ENCODE measurements around the gene SNAPC5. TPM values are rescaled to one million over a fixed set of nuclear protein-coding genes. Genes with fewer than 3 reads are reported as not detected.

Gene SNAPC5
- total and polyA plus RNA-seq, 2 of the 8 experiments (the other 6 are each of a cell fraction or from before 2014, with no cell fraction given) = 18.7 to 23.1 TPM

DNA sequence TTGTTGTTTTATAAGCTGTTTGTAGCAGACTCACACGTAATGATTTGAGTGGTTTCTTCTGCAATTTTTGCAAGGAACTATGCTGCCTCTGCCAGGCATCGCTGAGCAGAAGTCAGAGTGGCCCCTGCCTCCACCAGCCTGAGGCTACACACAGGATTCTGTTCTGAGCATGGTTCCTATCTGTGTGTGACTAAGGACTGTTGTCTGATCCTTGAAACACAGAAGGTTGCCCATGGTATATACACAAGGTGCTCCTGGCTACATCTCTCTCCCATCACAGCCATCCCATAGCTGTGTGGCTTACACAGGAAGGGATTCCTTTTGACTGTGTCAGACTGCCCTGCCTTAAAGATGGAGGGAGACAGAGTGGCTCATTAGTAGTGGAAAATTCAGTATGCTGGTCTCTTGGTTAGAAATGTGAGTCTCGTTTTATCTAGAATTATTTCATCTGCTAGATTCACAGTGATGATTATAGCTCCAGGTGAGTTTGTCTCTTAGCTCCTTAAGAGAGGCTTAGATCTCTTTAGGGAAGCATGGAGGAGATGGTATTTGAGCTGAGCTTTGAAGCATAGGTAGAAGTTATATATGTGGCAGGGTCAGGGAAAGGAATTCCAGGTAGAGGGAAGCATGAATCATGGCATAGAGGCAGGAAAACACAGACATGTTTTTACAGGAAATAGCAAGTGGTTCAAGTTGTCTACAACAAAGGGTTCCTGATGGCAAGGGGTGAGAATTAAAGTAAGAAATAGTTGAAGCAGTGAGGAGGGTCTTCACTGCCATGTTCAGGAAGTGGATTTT, 37.5 kb downstream of the SNAPC5 start:
- Histone ChIP-seq H2AK5ac (ENCODE audit: low read depth, low read length) (no peak overlapping the region), H3K4ac (replicated peaks; ENCODE audit: insufficient read length, low read depth, low read length) (no peak overlapping the region), H3K14ac (ENCODE audit: insufficient read length) (no peak overlapping the region), H3K4me1 (replicated peaks in 1 of 4; ENCODE audit: control insufficient read depth in 3 of 4, insufficient read depth in 4 of 4, low read length in 3 of 4) (peaks cover 2 to 10% (median 5%) of the 10 kb centered on the region in 4 experiments; a peak in 6 of 7 replicates), H3K79me1 (ENCODE audit: low read depth, low read length) (peaks cover 4% of the 10 kb centered on the region; the same call in 1 of the 2 replicates), H3K36me3 (ENCODE audit: control insufficient read depth in 2 of 4, insufficient read depth in 4 of 4, low read length in 3 of 4) (peaks cover 0 to 6% (median under 1%) of the 10 kb centered on the region in 4 experiments; a peak in 2 of 8 replicates), H3K56ac (replicated peaks; ENCODE audit: insufficient read length, low read depth, low read length) (no peak overlapping the region), H4K20me1 (replicated peaks in 1 of 2; ENCODE audit: control insufficient read depth in 1 of 2, insufficient read depth in 2 of 2, low read length in 2 of 2) (peaks cover 2 to 4% of the 10 kb centered on the region in 2 experiments), H2BK20ac (ENCODE audit: low read length) (no peak overlapping the region), H2BK15ac (ENCODE audit: low read length) (no peak overlapping the region), H3K79me2 (ENCODE audit: control insufficient read depth in 1 of 2, insufficient read depth in 2 of 2, low read length in 2 of 2) (no peaks in the 10 kb centered on the region), H2BK12ac (ENCODE audit: low read depth, low read length) (no peak overlapping the region), H2AFZ (ENCODE audit: low read length) (no peak overlapping the region), H2BK5ac (ENCODE audit: low read depth, low read length) (no peak overlapping the region), H3K9ac (replicated peaks in 1 of 4; ENCODE audit: extremely low read depth in 1 of 4, low read depth in 3 of 4, low read length in 3 of 4) (no peak overlapping the region; a peak in 1 of 7 replicates), H3K18ac (ENCODE audit: extremely low read depth, low read length) (no peak overlapping the region), H4K91ac (replicated peaks; ENCODE audit: insufficient read length, low read length) (no peak overlapping the region), H3K27me3 (replicated peaks in 1 of 4; ENCODE audit: control insufficient read depth in 3 of 4, extremely low read depth in 1 of 4, insufficient read depth in 3 of 4, low read length in 3 of 4) (no peaks in the 10 kb centered on the region), H3K27ac (ENCODE audit: low read depth, low read length) (no peak overlapping the region), H3K4me3 (ENCODE audit: extremely low read depth in 1 of 4, insufficient read depth in 2 of 4, low read depth in 3 of 4, low read length in 4 of 4) (no peak overlapping the region), H3K23me2 (ENCODE audit: low read depth, low read length) (no peaks in the 10 kb centered on the region), H2BK120ac (replicated peaks; ENCODE audit: low read depth, low read length) (no peak overlapping the region), H4K5ac (ENCODE audit: insufficient read length, low read depth, low read length) (no peak overlapping the region), H3K4me2 (ENCODE audit: insufficient read depth in 1 of 2, low read depth in 2 of 2, low read length in 2 of 2) (no peak overlapping the region), H3K9me3 (ENCODE audit: insufficient read depth in 2 of 2, low read depth in 1 of 2, low read length in 1 of 2) (no peaks in the 10 kb centered on the region), H3K23ac (ENCODE audit: insufficient read length) (no peak overlapping the region), H4K8ac (ENCODE audit: extremely low read depth, insufficient read depth, low read length) (no peak overlapping the region)
- ChIA-PET POLR2A (ENCODE audit: partially characterized antibody) (no interaction called here), CTCF (ENCODE audit: partially characterized antibody) (interaction anchor here (0.6 to 1.7 kb wide), 7 partner anchors 9 to 517 kb away, joined by 3 to 6 read pairs (median 4); no protein-coding TSS in a partner anchor)
- DNase-seq (ENCODE audit: low read depth in 1 of 2, low spot score in 2 of 2) (no peak), FAIRE-seq (no peak)
- WGBS, 2 experiments (ENCODE audit: extremely low coverage in 1 of 2, insufficient coverage in 1 of 2, insufficient read length in 1 of 2, insufficient replicate concordance in 2 of 2, low coverage in 1 of 2, low lambda C conversion rate in 2 of 2, missing lambda C conversion rate in 1 of 2) = 83% methylated on average over 3 of the region's 3 CpGs; no CpG with 5 or more reads in 1 of the 2 experiments
- no peak for TF ChIP-seq BCL11A (IDR thresholded peaks at IDR 0.05; ENCODE audit: low read depth in 2 of 2, low read length in 2 of 2)
- no peak for TF ChIP-seq TEAD4 (IDR thresholded peaks at IDR 0.05; ENCODE audit: low read depth, low read length)
- TF ChIP-seq SP1 (IDR thresholded peaks at IDR 0.05; ENCODE audit: low read depth, low read length) = no peak
- TF ChIP-seq EGR1 (IDR thresholded peaks at IDR 0.05; ENCODE audit: borderline replicate concordance, low read depth, low read length) = no peak
